K562 (cell line): ENCODE results near the gene PALM3. TPM values are rescaled to one million over a fixed set of nuclear protein-coding genes. Genes with fewer than 3 reads are reported as not detected.

Source experiments
- FOXK2 ChIP-seq, 2 experiments: fragments of 450-650 bp; IDR thresholded peaks in 1 of 2; conservative IDR thresholded peaks in 1 of 2; 2 replicates each; pipeline ENCODE4 v1.6.1; 2016; ENCODE audit warnings: low read depth in 2 of 2, mild to moderate bottlenecking in 1 of 2
- HNRNPK ChIP-seq: fragments of 200-400 bp; formaldehyde crosslinking; IDR thresholded peaks from one replicate; pipeline ENCODE4 v1.6.1; 2018; ENCODE audit warnings: mild to moderate bottlenecking, low read depth, low read length; ENCODE audit not compliant: poor library complexity, severe bottlenecking
- HNRNPLL ChIP-seq: fragments of 200-400 bp; formaldehyde crosslinking; IDR thresholded peaks from 2 replicates; pipeline ENCODE4 v1.6.1; 2017; ENCODE audit warnings: low read length, low read depth, mild to moderate bottlenecking; ENCODE audit not compliant: poor library complexity, severe bottlenecking
- MYC ChIP-seq, 2 experiments: fragments of 250-450 bp in 1 of 2; sonication (Bioruptor Pico) in 1 of 2; IDR thresholded peaks; 2 replicates each; pipeline versions ENCODE4 v1.5.1 to v1.6.1; 2012 to 2021; ENCODE audit warnings: low read depth in 2 of 2, borderline replicate concordance in 1 of 2, improper control_type of control experiment in 1 of 2, low read length in 1 of 2, mild to moderate bottlenecking in 1 of 2, moderate library complexity in 1 of 2
- SAP30 ChIP-seq: fragments of 200-600 bp; sonication (generic); IDR thresholded peaks from 2 replicates; pipeline ENCODE4 v1.6.1; 2012; ENCODE audit warnings: borderline replicate concordance, low read depth, mild to moderate bottlenecking, moderate library complexity, low read length, control low read depth, inconsistent platforms; ENCODE audit not compliant: insufficient read depth, poor library complexity, severe bottlenecking
- TEAD1 ChIP-seq, 2 experiments: fragments of 450-650 bp in 1 of 2; sonication (generic) in 1 of 2; formaldehyde crosslinking; IDR thresholded peaks; 2 replicates each; pipeline versions ENCODE4 v1.4.0 to v1.8.0; 2020 to 2022; ENCODE audit warnings: mild to moderate bottlenecking in 2 of 2, missing genetic modification reagents in 1 of 2
- polyA plus RNA-seq, 8 experiments: library from polyadenylated mRNA; depleted of rRNA in 4 of 8; stranded (reverse) in 5 of 8; unstranded in 3 of 8; fragments of >200 nt; fragmentation: Nextera tagmentation in 2 of 8; fragmentation: Illumina TruSeq in 1 of 8; extraction: Ambion mirVana in 2 of 8; extraction: Trizol in 1 of 8; gene quantifications; 2 replicates each; pipeline versions ENCODE4 v1.2.1 to v1.2.3, GENCODE V29; 2011 to 2014; ENCODE audit warnings: inconsistent platforms in 1 of 8, missing spikeins in 1 of 8
- total RNA-seq, 7 experiments: library from RNA; depleted of rRNA in 6 of 7; stranded (reverse); fragments of >200 nt in 6 of 7; fragmentation: Illumina TruSeq in 2 of 7; extraction: Trizol in 2 of 7; gene quantifications; 2 replicates each; pipeline versions ENCODE4 v1.2.1 to v1.2.3, GENCODE V29; 2011 to 2021; ENCODE audit warnings: low replicate concordance in 1 of 7
- TF ChIP-seq, protein P1 (sequence below): sonication (generic); formaldehyde crosslinking; IDR thresholded peaks from 2 replicates; pipeline ENCODE4 v1.5.0; 2020; ENCODE audit warnings: missing genetic modification reagents
- TF ChIP-seq, protein P2 (sequence below), 2 experiments: fragments of 450-650 bp; IDR thresholded peaks; 2 replicates each; pipeline ENCODE4 v1.6.1; 2018; ENCODE audit warnings: mild to moderate bottlenecking in 2 of 2, low read depth in 1 of 2; ENCODE audit not compliant: partially characterized antibody in 2 of 2
- TF ChIP-seq, protein P3 (sequence below): sonication (generic); formaldehyde crosslinking; IDR thresholded peaks from 2 replicates; pipeline ENCODE4 v1.8.0; 2022; ENCODE audit warnings: missing genetic modification reagents, mild to moderate bottlenecking, moderate library complexity, borderline replicate concordance
- TF ChIP-seq, protein P4 (sequence below): fragments of 450-650 bp; IDR thresholded peaks from 2 replicates; pipeline ENCODE4 v1.6.1; 2017; ENCODE audit warnings: antibody characterized with exemption, mild to moderate bottlenecking
- TF ChIP-seq, protein P5 (sequence below): fragments of 450-650 bp; formaldehyde crosslinking; IDR thresholded peaks from 2 replicates; pipeline ENCODE4 v1.4.0; 2020; ENCODE audit warnings: mild to moderate bottlenecking, mixed read lengths

Gene PALM3
- total and polyA plus RNA-seq, 9 of the 15 experiments (the other 6 are each of a cell fraction or from before 2014, with no cell fraction given): 0.07 to 9.3 (median 3.3) TPM

DNA sequence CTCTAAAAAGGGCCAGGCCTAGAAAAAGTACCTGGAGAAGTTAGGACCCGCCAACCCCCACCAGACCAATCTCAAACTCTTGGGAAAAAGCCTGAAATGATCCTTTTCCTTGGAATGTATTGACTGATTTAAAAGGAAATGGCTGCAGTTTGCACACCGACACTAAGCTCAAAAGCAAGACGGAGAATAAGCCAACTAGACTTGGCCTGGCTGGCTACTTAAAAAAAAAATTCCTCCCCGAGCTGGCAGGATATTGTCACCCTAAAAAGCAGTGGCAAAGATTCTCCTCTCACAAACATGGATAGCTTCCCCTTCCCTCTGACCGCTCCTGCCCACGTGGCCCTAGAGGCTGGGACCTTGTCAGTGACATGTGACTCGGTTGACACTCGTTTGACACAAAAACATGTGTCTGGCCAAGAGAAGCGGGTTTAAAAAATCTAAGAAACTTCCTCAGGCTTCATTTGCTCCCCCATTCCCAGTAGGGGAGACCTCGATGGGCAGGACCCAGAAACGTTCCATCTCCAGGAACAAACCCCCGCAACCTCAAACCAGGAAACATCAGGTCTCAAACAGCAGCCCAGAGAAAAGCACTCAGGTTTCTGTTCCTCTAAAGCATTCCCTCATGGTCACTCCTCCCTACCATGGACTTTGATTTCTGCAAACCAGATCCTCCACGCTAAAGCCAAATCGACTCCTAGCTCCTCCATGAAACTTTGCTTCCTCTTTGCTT, 57.1 kb downstream of the PALM3 start (continued):
- peak; percentile 91 for TF ChIP-seq SAP30
- no peak for TF ChIP-seq HNRNPK
- peak; percentile 13 for TF ChIP-seq HNRNPLL
- peak; percentile 85 for TF ChIP-seq MYC (IDR thresholded peaks at IDR 0.05; ENCODE audit: low read depth, low read length)
- TF ChIP-seq MYC (CRISPR knock-in tag; IDR thresholded peaks at IDR 0.05; ENCODE audit: borderline replicate concordance, low read depth): no peak
- TF ChIP-seq, protein P1, sequence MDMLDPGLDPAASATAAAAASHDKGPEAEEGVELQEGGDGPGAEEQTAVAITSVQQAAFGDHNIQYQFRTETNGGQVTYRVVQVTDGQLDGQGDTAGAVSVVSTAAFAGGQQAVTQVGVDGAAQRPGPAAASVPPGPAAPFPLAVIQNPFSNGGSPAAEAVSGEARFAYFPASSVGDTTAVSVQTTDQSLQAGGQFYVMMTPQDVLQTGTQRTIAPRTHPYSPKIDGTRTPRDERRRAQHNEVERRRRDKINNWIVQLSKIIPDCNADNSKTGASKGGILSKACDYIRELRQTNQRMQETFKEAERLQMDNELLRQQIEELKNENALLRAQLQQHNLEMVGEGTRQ (CRISPR knock-in tag): peak; percentile 84
- peak; percentile 88 to 95 for TF ChIP-seq FOXK2 (conservative IDR thresholded peaks at IDR 0.05 in 1 of 2, IDR thresholded peaks at IDR 0.05 in 1 of 2; ENCODE audit: low read depth in 2 of 2)
- TF ChIP-seq, protein P2, sequence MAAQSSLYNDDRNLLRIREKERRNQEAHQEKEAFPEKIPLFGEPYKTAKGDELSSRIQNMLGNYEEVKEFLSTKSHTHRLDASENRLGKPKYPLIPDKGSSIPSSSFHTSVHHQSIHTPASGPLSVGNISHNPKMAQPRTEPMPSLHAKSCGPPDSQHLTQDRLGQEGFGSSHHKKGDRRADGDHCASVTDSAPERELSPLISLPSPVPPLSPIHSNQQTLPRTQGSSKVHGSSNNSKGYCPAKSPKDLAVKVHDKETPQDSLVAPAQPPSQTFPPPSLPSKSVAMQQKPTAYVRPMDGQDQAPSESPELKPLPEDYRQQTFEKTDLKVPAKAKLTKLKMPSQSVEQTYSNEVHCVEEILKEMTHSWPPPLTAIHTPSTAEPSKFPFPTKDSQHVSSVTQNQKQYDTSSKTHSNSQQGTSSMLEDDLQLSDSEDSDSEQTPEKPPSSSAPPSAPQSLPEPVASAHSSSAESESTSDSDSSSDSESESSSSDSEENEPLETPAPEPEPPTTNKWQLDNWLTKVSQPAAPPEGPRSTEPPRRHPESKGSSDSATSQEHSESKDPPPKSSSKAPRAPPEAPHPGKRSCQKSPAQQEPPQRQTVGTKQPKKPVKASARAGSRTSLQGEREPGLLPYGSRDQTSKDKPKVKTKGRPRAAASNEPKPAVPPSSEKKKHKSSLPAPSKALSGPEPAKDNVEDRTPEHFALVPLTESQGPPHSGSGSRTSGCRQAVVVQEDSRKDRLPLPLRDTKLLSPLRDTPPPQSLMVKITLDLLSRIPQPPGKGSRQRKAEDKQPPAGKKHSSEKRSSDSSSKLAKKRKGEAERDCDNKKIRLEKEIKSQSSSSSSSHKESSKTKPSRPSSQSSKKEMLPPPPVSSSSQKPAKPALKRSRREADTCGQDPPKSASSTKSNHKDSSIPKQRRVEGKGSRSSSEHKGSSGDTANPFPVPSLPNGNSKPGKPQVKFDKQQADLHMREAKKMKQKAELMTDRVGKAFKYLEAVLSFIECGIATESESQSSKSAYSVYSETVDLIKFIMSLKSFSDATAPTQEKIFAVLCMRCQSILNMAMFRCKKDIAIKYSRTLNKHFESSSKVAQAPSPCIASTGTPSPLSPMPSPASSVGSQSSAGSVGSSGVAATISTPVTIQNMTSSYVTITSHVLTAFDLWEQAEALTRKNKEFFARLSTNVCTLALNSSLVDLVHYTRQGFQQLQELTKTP (IDR thresholded peaks at IDR 0.05; ENCODE audit: low read depth in 1 of 2, partially characterized antibody in 2 of 2): no peak
- TF ChIP-seq, protein P3, sequence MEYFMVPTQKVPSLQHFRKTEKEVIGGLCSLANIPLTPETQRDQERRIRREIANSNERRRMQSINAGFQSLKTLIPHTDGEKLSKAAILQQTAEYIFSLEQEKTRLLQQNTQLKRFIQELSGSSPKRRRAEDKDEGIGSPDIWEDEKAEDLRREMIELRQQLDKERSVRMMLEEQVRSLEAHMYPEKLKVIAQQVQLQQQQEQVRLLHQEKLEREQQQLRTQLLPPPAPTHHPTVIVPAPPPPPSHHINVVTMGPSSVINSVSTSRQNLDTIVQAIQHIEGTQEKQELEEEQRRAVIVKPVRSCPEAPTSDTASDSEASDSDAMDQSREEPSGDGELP (CRISPR knock-in tag): peak; percentile 29; the same call in 1 of the 2 replicates
- TF ChIP-seq, protein P4, sequence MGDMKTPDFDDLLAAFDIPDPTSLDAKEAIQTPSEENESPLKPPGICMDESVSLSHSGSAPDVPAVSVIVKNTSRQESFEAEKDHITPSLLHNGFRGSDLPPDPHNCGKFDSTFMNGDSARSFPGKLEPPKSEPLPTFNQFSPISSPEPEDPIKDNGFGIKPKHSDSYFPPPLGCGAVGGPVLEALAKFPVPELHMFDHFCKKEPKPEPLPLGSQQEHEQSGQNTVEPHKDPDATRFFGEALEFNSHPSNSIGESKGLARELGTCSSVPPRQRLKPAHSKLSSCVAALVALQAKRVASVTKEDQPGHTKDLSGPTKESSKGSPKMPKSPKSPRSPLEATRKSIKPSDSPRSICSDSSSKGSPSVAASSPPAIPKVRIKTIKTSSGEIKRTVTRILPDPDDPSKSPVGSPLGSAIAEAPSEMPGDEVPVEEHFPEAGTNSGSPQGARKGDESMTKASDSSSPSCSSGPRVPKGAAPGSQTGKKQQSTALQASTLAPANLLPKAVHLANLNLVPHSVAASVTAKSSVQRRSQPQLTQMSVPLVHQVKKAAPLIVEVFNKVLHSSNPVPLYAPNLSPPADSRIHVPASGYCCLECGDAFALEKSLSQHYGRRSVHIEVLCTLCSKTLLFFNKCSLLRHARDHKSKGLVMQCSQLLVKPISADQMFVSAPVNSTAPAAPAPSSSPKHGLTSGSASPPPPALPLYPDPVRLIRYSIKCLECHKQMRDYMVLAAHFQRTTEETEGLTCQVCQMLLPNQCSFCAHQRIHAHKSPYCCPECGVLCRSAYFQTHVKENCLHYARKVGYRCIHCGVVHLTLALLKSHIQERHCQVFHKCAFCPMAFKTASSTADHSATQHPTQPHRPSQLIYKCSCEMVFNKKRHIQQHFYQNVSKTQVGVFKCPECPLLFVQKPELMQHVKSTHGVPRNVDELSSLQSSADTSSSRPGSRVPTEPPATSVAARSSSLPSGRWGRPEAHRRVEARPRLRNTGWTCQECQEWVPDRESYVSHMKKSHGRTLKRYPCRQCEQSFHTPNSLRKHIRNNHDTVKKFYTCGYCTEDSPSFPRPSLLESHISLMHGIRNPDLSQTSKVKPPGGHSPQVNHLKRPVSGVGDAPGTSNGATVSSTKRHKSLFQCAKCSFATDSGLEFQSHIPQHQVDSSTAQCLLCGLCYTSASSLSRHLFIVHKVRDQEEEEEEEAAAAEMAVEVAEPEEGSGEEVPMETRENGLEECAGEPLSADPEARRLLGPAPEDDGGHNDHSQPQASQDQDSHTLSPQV: peak; percentile 85
- no peak for TF ChIP-seq TEAD1 (CRISPR knock-in tag; IDR thresholded peaks at IDR 0.05)
- TF ChIP-seq, protein P5, sequence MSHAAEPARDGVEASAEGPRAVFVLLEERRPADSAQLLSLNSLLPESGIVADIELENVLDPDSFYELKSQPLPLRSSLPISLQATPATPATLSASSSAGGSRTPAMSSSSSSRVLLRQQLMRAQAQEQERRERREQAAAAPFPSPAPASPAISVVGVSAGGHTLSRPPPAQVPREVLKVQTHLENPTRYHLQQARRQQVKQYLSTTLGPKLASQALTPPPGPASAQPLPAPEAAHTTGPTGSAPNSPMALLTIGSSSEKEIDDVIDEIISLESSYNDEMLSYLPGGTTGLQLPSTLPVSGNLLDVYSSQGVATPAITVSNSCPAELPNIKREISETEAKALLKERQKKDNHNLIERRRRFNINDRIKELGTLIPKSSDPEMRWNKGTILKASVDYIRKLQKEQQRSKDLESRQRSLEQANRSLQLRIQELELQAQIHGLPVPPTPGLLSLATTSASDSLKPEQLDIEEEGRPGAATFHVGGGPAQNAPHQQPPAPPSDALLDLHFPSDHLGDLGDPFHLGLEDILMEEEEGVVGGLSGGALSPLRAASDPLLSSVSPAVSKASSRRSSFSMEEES: peak; percentile 57
